Mesendoderm (in vitro differentiated cells): Measurements from ENCODE around the gene PSORS1C2.
A peak's percentile ranks its signal among the peaks of the same experiment; 100 is the strongest.

ENCODE experiments used
- DNase-seq: peaks from one replicate; pipeline ENCODE4 v3.0.0; 2013
- H2AK5ac ChIP-seq: 2 replicates; pipeline ENCODE4 v1.6.1; 2013; ENCODE audit warnings: low read length, inconsistent platforms
- H2BK120ac ChIP-seq: 2 replicates; pipeline ENCODE4 v1.6.1; 2013; ENCODE audit warnings: low read depth, mild to moderate bottlenecking, low read length, moderate library complexity, mixed read lengths
- H2BK15ac ChIP-seq: replicated peaks from 2 replicates; pipeline ENCODE4 v1.6.1; 2013; ENCODE audit warnings: low read depth, mild to moderate bottlenecking, moderate library complexity
- H2BK5ac ChIP-seq: 2 replicates; pipeline ENCODE4 v1.6.1; 2013; ENCODE audit warnings: low read length, inconsistent platforms
- H3K18ac ChIP-seq: 2 replicates; pipeline ENCODE4 v1.6.1; 2013; ENCODE audit warnings: mild to moderate bottlenecking, low read length, mixed read lengths
- H3K23ac ChIP-seq: one replicate; pipeline ENCODE4 v1.6.1; 2013; ENCODE audit warnings: low read length
- H3K27ac ChIP-seq: 2 replicates; pipeline ENCODE4 v1.5.1; 2013; ENCODE audit warnings: low read depth, mild to moderate bottlenecking, inconsistent platforms, low read length, moderate library complexity
- H3K27me3 ChIP-seq: 2 replicates; pipeline ENCODE4 v1.6.1; 2013; ENCODE audit warnings: low read length, control low read depth, mild to moderate bottlenecking, inconsistent platforms; ENCODE audit not compliant: insufficient read depth, poor library complexity
- H3K36me3 ChIP-seq: 2 replicates; pipeline ENCODE4 v1.6.1; 2013; ENCODE audit warnings: low read length, inconsistent platforms; ENCODE audit not compliant: control insufficient read depth, insufficient read depth
- H3K4ac ChIP-seq: one replicate; pipeline ENCODE4 v1.6.1; 2013; ENCODE audit warnings: low read depth, mild to moderate bottlenecking, low read length, moderate library complexity
- H3K4me1 ChIP-seq: 2 replicates; pipeline ENCODE4 v1.6.1; 2013; ENCODE audit warnings: low read depth, low read length, inconsistent platforms; ENCODE audit not compliant: control insufficient read depth
- H3K4me2 ChIP-seq: 2 replicates; pipeline ENCODE4 v1.6.1; 2013; ENCODE audit warnings: low read length
- H3K4me3 ChIP-seq: 2 replicates; pipeline ENCODE4 v1.5.1; 2013; ENCODE audit warnings: mild to moderate bottlenecking, low read length
- H3K56ac ChIP-seq: one replicate; pipeline ENCODE4 v1.6.1; 2013; ENCODE audit warnings: low read length
- H3K79me1 ChIP-seq: 2 replicates; pipeline ENCODE4 v1.6.1; 2013; ENCODE audit warnings: low read length, inconsistent platforms
- H3K79me2 ChIP-seq: 2 replicates; pipeline ENCODE4 v1.6.1; 2013; ENCODE audit warnings: mild to moderate bottlenecking, low read length; ENCODE audit not compliant: control insufficient read depth, insufficient read depth
- H3K9ac ChIP-seq: 2 replicates; pipeline ENCODE4 v1.6.1; 2013; ENCODE audit warnings: low read length, inconsistent platforms
- H4K5ac ChIP-seq: one replicate; pipeline ENCODE4 v1.6.1; 2013; ENCODE audit warnings: low read length
- H4K8ac ChIP-seq: one replicate; pipeline ENCODE4 v1.6.1; 2013; ENCODE audit warnings: low read depth, mild to moderate bottlenecking, control low read depth, low read length, moderate library complexity
- WGBS: extraction: QIAGEN DNeasy Blood & Tissue Kit; methylation state at CpG from one replicate; pipeline ENCODE4 v1.1.7; 2013; ENCODE audit warnings: low lambda C conversion rate, missing lambda C conversion rate; ENCODE audit not compliant: insufficient coverage; ENCODE audit errors: extremely low coverage; 5-methylcytosine and 5-hydroxymethylcytosine counted together

PSORS1C2 gene

DNA sequence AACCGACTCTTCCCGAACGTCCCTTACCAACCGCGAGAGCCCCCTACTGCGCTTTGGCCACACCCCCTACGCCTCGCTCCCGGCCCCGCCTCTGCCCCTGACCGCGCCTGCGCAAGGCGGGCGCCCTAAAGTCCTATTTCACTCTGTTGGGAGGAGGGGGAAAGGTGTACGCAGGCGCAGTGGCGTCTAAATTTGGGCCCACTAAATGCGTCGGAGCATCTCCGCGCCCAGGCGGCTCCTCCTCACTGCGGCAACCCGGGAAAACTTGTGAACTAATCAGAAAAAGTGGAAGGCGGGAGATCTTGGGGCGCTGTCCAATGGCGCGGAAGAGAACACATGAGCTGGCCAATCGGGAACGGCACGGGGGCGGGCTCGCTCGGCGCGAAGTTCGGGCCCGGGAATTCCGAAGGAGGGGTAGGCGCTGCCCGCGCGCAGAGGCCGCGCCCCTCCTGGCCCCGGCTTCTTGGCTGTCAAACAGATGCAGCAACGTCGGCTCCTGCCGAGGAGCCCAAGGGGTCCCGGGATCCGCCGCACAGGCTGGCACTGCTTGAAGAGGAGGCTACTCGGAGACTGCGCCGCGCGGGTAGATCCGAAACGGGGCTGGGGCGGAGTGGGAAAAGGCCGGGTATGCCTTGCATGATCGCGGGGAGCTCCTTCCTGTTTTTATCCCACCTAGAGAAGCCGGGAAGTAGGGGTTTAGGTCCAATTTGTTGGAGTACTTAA lies 19.4 kb upstream of the PSORS1C2 start, which contains the start of gene TCF19:
TCF19 (plus strand) TSS at position 450 of the 723 bp plus-strand sequence. CDS start 881 bp downstream, outside the sequence.
- Histone ChIP-seq H2BK15ac (no peak within 1 kb of the TSS), H3K4me3 (peak within 1 kb of the TSS; percentile 85), H3K4me1 (peaks cover 7% of the 10 kb centered on the region), H3K18ac (peak within 1 kb of the TSS; percentile 95), H4K8ac (no peak within 1 kb of the TSS), H3K4ac (peak within 1 kb of the TSS; percentile 90), H4K5ac (no peak within 1 kb of the TSS), H2AK5ac (peak within 1 kb of the TSS; percentile 47), H3K9ac (peak within 1 kb of the TSS; percentile 91), H3K27me3 (no peaks in the 10 kb centered on the region), H3K56ac (peak within 1 kb of the TSS; percentile 97), H2BK120ac (no peak within 1 kb of the TSS), H3K4me2 (peak within 1 kb of the TSS; percentile 97), H3K23ac (no peak within 1 kb of the TSS), H3K79me2 (no peaks in the 10 kb centered on the region), H3K36me3 (peaks cover 3% of the 10 kb centered on the region), H3K79me1 (peaks cover 7% of the 10 kb centered on the region), H3K27ac (peak within 1 kb of the TSS; percentile 83), H2BK5ac (no peak within 1 kb of the TSS)
- WGBS, result no CpG with 5 or more reads among the region's 65 CpGs
- peak; percentile 100 for DNase-seq

DNA sequence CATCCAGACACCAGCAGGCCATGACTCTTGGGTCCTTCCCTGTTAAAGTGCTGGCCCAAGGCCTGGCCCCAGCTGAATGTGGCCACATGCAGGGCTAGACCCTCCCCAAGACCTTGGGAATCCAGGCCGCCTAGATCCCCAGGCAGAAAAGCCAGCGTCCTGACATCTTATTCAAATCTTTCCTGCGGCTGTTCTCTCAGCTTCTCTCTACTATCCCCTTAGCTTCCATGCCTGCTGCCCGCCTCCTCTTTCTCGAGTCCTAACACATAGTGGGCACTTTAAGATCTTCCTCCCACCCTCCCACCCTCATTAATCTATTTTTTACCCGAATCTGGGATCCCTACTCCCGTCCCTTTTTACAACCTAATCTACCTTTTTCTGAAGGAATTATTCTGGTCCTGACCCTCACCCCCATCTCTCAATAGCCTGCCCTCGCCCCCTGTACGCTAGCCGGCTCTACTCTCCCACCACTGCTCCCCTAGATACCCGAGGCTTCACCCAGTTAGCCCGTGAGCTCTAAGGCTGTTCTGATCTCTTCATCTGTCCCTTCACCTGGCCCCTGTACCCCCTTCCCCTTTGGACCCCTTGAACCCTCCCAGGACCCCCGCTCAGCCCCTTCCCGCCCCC lies 18.8 kb upstream of the PSORS1C2 start, which contains the start of gene CCHCR1:
CCHCR1 (minus strand) TSS at position 290 of the 627 bp plus-strand sequence; CDS start at position 88, 202 bp downstream.
- Histone ChIP-seq H3K4me2 (peak within 1 kb of the TSS; percentile 97), H3K23ac (no peak within 1 kb of the TSS), H3K56ac (peak within 1 kb of the TSS; percentile 97), H3K9ac (peak within 1 kb of the TSS; percentile 91), H3K36me3 (peaks cover under 1% of the 10 kb centered on the region), H4K8ac (no peak within 1 kb of the TSS), H2BK120ac (no peak within 1 kb of the TSS), H3K4ac (peak within 1 kb of the TSS; percentile 90), H3K79me1 (peaks cover 7% of the 10 kb centered on the region), H3K27me3 (no peaks in the 10 kb centered on the region), H3K18ac (peak within 1 kb of the TSS; percentile 95), H2BK15ac (no peak within 1 kb of the TSS), H3K27ac (peak within 1 kb of the TSS; percentile 83), H3K4me3 (peak within 1 kb of the TSS; percentile 85), H4K5ac (no peak within 1 kb of the TSS), H3K79me2 (no peaks in the 10 kb centered on the region), H3K4me1 (peaks cover 7% of the 10 kb centered on the region), H2AK5ac (peak within 1 kb of the TSS; percentile 47), H2BK5ac (no peak within 1 kb of the TSS)
- WGBS, result no CpG with 5 or more reads among the region's 14 CpGs
- peak; percentile 23 for DNase-seq

DNA sequence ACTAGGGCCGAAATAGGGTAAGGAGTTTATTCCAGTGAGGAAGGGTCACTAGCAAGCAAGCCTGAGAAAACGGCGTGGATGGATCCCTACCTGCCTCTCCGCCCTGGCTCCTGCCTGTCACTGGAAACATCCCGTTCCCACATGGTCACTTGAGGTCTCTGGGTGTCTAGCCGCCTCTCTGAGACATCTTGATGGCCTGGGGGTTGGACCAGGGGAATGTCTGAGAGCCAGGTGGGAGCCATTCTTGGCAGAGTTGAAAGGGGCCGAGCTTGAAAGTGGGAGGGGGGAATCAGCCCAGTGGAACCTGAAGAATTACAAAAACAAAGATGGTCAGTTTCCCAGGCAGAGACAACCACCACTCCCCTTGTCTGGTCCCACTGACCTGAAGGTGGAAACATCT lies 17.8 kb upstream of the PSORS1C2 start:
- H3K4me2 ChIP-seq, result no peak overlapping the region
- no peak overlapping the region for H2BK15ac ChIP-seq
- no peaks in the 10 kb centered on the region for H3K27me3 ChIP-seq
- peaks cover 7% of the 10 kb centered on the region for H3K4me1 ChIP-seq
- no peak overlapping the region for H3K18ac ChIP-seq
- H2BK120ac ChIP-seq, result no peak overlapping the region
- no peak overlapping the region for H2AK5ac ChIP-seq
- no peak overlapping the region for H3K9ac ChIP-seq
- H4K5ac ChIP-seq, result no peak overlapping the region
- no peaks in the 10 kb centered on the region for H3K36me3 ChIP-seq
- no peak overlapping the region for H4K8ac ChIP-seq
- H3K56ac ChIP-seq, result peak overlapping the region; percentile 11
- no peak for DNase-seq
- WGBS, result no CpG with 5 or more reads among the region's 7 CpGs
- no peak overlapping the region for H2BK5ac ChIP-seq
- no peak overlapping the region for H3K23ac ChIP-seq
- no peaks in the 10 kb centered on the region for H3K79me2 ChIP-seq
- no peak overlapping the region for H3K4me3 ChIP-seq
- peaks cover 7% of the 10 kb centered on the region for H3K79me1 ChIP-seq
- no peak overlapping the region for H3K4ac ChIP-seq
- H3K27ac ChIP-seq, result no peak overlapping the region

DNA sequence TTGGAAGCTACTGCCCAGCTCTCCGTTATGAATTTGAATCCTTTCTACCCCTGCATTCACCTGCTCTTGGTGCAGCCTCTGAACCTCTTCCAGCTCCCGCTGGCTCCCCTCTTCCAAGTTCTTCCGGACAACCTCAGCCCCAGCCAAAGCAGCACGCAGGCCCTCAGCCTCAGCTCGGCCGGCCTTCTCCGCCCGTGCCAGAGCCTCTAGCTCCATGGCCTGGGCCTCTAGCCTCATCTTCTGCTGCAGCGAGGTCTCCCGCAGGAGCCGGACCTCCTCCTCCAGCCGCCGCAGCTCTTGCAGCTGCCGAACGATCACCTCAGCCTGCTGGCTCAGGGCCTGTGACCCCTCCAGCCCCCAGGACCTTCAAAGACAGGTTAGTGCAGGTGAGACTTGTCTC lies 15.6 kb upstream of the PSORS1C2 start:
- Histone ChIP-seq H2BK15ac (no peak overlapping the region), H3K4me2 (no peak overlapping the region), H3K23ac (no peak overlapping the region), H3K79me1 (peaks cover 4% of the 10 kb centered on the region), H2BK120ac (no peak overlapping the region), H2BK5ac (no peak overlapping the region), H3K4me1 (peaks cover 3% of the 10 kb centered on the region), H3K36me3 (peaks cover 5% of the 10 kb centered on the region), H3K18ac (no peak overlapping the region), H3K27me3 (no peaks in the 10 kb centered on the region), H3K79me2 (no peaks in the 10 kb centered on the region), H4K8ac (no peak overlapping the region), H3K56ac (no peak overlapping the region), H3K4ac (no peak overlapping the region), H3K4me3 (no peak overlapping the region), H4K5ac (no peak overlapping the region), H3K27ac (no peak overlapping the region), H2AK5ac (no peak overlapping the region), H3K9ac (no peak overlapping the region)
- no peak for DNase-seq
- no CpG with 5 or more reads among the region's 15 CpGs for WGBS

DNA sequence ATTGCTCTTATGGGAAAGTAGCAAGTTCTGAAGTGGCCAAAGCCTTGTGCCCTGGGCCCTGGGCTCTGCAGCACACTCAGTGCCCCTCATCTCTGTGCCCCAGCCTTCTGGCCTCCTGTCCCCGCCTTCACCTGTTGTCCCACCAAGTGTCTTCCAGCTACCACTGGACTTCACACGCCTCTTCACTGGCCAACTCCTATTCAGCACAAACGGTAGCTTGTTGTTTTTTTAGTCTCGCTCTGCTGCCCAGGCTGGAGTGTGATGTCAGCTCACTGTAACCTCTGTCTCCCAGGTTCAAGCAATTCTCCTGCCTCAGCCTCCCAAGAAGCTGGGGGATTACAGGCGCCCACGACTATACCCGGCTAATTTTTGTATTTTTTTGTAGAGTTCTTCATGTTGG lies 13.9 kb upstream of the PSORS1C2 start:
- Histone ChIP-seq H3K23ac (no peak overlapping the region), H3K27ac (no peak overlapping the region), H3K4me3 (no peak overlapping the region), H3K56ac (no peak overlapping the region), H2BK5ac (no peak overlapping the region), H3K27me3 (no peaks in the 10 kb centered on the region), H3K4me1 (peaks cover 3% of the 10 kb centered on the region), H3K36me3 (peaks cover 5% of the 10 kb centered on the region), H3K4ac (no peak overlapping the region), H2AK5ac (no peak overlapping the region), H3K18ac (no peak overlapping the region), H2BK120ac (no peak overlapping the region), H4K8ac (no peak overlapping the region), H3K4me2 (no peak overlapping the region), H2BK15ac (no peak overlapping the region), H3K79me1 (peaks cover 3% of the 10 kb centered on the region), H3K79me2 (no peaks in the 10 kb centered on the region), H4K5ac (no peak overlapping the region), H3K9ac (no peak overlapping the region)
- no CpG with 5 or more reads among the region's 7 CpGs for WGBS
- no peak for DNase-seq
